ENCODE measurements around the gene PRKAR2B.

- no peak for TF ChIP-seq EZH2 (IDR thresholded peaks at IDR 0.05; ENCODE audit: low read depth, unreplicated experiment)
- TF ChIP-seq, protein P1, sequence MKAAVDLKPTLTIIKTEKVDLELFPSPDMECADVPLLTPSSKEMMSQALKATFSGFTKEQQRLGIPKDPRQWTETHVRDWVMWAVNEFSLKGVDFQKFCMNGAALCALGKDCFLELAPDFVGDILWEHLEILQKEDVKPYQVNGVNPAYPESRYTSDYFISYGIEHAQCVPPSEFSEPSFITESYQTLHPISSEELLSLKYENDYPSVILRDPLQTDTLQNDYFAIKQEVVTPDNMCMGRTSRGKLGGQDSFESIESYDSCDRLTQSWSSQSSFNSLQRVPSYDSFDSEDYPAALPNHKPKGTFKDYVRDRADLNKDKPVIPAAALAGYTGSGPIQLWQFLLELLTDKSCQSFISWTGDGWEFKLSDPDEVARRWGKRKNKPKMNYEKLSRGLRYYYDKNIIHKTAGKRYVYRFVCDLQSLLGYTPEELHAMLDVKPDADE (IDR thresholded peaks at IDR 0.05): no peak
- no peak for TF ChIP-seq POLR2AphosphoS5 (IDR thresholded peaks at IDR 0.05; ENCODE audit: low read depth)
- no peak for TF ChIP-seq REST (IDR thresholded peaks at IDR 0.05; ENCODE audit: unreplicated experiment)
- no peak for TF ChIP-seq ZNF462 (CRISPR knock-in tag; IDR thresholded peaks at IDR 0.05)
- TF ChIP-seq, protein P2, sequence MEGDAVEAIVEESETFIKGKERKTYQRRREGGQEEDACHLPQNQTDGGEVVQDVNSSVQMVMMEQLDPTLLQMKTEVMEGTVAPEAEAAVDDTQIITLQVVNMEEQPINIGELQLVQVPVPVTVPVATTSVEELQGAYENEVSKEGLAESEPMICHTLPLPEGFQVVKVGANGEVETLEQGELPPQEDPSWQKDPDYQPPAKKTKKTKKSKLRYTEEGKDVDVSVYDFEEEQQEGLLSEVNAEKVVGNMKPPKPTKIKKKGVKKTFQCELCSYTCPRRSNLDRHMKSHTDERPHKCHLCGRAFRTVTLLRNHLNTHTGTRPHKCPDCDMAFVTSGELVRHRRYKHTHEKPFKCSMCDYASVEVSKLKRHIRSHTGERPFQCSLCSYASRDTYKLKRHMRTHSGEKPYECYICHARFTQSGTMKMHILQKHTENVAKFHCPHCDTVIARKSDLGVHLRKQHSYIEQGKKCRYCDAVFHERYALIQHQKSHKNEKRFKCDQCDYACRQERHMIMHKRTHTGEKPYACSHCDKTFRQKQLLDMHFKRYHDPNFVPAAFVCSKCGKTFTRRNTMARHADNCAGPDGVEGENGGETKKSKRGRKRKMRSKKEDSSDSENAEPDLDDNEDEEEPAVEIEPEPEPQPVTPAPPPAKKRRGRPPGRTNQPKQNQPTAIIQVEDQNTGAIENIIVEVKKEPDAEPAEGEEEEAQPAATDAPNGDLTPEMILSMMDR (conservative IDR thresholded peaks at IDR 0.05; ENCODE audit: low read depth in 2 of 2): no peak
- TF ChIP-seq ZNF114 (CRISPR knock-in tag; IDR thresholded peaks at IDR 0.05): no peak
- no peak for TF ChIP-seq CREB1 (CRISPR knock-in tag; IDR thresholded peaks at IDR 0.05; ENCODE audit: low read depth)
- no peak for TF ChIP-seq EZH2phosphoT487 (IDR thresholded peaks at IDR 0.05; ENCODE audit: unreplicated experiment)
- no peak for TF ChIP-seq JUNB (IDR thresholded peaks at IDR 0.05; ENCODE audit: unreplicated experiment)
- no peak for TF ChIP-seq ZNF331 (CRISPR knock-in tag; IDR thresholded peaks at IDR 0.05; ENCODE audit: low read depth)
Measured at GRCh38 chr7:107170051-107170915, 125.8 kb downstream of the PRKAR2B start.

Measured in GM23338 (cell line).